ENCODE measurements around the gene CSNK2B. TPM values are rescaled to one million over a fixed set of nuclear protein-coding genes. Genes with fewer than 3 reads are reported as not detected.

The CSNK2B gene
- total RNA-seq, 2 experiments from 2014 or later, result 239 to 346 TPM

GRCh38 chr6:31654574-31655348, 11.1 kb upstream of the CSNK2B start:
- ChIA-PET CTCF (interaction anchor here (0.6 to 5.8 kb wide), 9 partner anchors 9 to 192 kb away, joined by 3 to 39 read pairs (median 3); partner anchors contain the start of genes ATP6V1G2, GPANK1 and LY6G5C), POLR2A (interaction anchor here (0.6 to 6.0 kb wide), 2 partner anchors 10 to 11 kb away, joined by 3 to 72 read pairs; partner anchors contain the start of genes CSNK2B and GPANK1)
- intact Hi-C loops (cut with DNase I, micrococcal nuclease), result loop anchor here in 1 of 2 experiments (5.0 kb wide), 3 partner anchors 457 to 543 kb away; partner anchors contain the start of genes AGPAT1 and RNF5
- Mint-ChIP-seq H3K4me3 (no peak overlapping the region), H3K27me3 (no peaks in the 10 kb centered on the region), H3K36me3 (ENCODE audit: low read depth) (peaks cover 19% of the 10 kb centered on the region), H3K9me3 (ENCODE audit: low read depth) (no peaks in the 10 kb centered on the region), H3K27ac (no peak overlapping the region), H3K4me1 (peaks cover 50% of the 10 kb centered on the region)
- DNase-seq (no peak), ATAC-seq (no peak)

DNA sequence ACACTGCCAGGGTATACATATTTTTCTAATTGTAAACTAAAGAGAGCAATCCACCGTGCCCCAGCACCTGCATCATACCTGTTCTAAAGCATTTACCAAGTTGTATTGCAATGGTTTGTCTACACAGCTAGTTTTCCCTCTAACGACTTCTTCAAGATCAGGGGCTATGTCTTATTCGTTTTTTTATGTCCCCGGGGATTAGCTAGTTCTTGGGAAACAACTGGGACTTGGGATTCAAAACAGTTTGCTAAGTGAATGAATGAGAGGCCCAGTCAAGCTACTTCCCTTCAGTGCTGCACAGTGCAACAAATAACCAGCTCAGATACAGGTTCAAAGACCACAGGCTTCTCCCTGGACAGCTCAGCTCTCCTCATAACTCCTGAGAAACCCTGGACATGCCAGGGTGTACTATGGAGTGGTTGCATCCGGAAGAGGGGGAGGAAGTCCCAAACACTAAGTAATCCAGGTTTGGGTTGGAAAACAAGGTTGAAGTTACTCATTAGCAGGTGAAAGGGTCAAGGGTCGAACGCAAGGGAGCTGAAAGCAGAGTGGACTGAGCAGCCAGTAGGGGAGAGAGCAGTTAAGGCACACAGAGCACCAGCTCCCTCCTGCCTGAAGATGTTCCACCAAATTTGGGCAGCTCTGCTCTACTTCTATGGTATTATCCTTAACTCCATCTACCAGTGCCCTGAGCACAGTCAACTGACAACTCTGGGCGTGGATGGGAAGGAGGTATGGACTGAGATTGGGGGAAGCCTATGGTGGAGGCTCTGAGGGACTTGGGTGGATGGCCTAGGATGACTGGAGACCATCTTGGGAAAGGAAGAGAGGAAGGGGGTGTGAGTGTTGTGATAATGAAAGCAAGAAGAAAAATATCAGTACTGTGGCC, 10.3 kb upstream of the CSNK2B start, which contains the start of gene APOM:
Gene APOM, plus strand, starts transcription at position 546 of the 889 bp plus-strand sequence. Its CDS starts 73 bp downstream, at position 619.
- no peaks in the 10 kb centered on the region for H3K27me3 Mint-ChIP-seq
- H3K9me3 Mint-ChIP-seq (ENCODE audit: low read depth), result no peaks in the 10 kb centered on the region
- intact Hi-C loops (cut with DNase I, micrococcal nuclease), result no loop called here
- H3K4me3 Mint-ChIP-seq, result no peak within 1 kb of the TSS
- ChIA-PET CTCF (interaction anchor here (0.7 to 5.8 kb wide), 6 partner anchors 9 to 193 kb away, joined by 3 to 39 read pairs (median 3); partner anchors contain the start of genes GPANK1 and LY6G5C), POLR2A (interaction anchor here (6.0 kb wide), 1 partner anchor 9 kb away, joined by 72 read pairs; the partner anchor contains the start of genes CSNK2B and GPANK1)
- ATAC-seq, result no peak
- peaks cover 49% of the 10 kb centered on the region for H3K4me1 Mint-ChIP-seq
- peaks cover 17% of the 10 kb centered on the region for H3K36me3 Mint-ChIP-seq (ENCODE audit: low read depth)
- H3K27ac Mint-ChIP-seq, result peak within 1 kb of the TSS; percentile 14
- no peak for DNase-seq

- ChIA-PET POLR2A (interaction anchor here (0.6 kb wide), 2 partner anchors 10 to 198 kb away, joined by 3 to 5 read pairs; no protein-coding TSS in a partner anchor), CTCF (interaction anchor here (0.7 kb wide), 1 partner anchor 130 kb away, joined by 3 read pairs; no protein-coding TSS in a partner anchor)
- ATAC-seq (no peak), DNase-seq (peak; percentile 64)
- H3K4me3 Mint-ChIP-seq, result no peak overlapping the region
- H3K9me3 Mint-ChIP-seq (ENCODE audit: low read depth), result no peaks in the 10 kb centered on the region
- H3K27ac Mint-ChIP-seq, result peak overlapping the region; percentile 93
- peaks cover 23% of the 10 kb centered on the region for H3K36me3 Mint-ChIP-seq (ENCODE audit: low read depth)
- no peaks in the 10 kb centered on the region for H3K27me3 Mint-ChIP-seq
- intact Hi-C loops (cut with DNase I, micrococcal nuclease), result no loop called here
- peaks cover 53% of the 10 kb centered on the region for H3K4me1 Mint-ChIP-seq
These were observed 8.3 kb upstream of the CSNK2B start for GRCh38 chr6:31657406-31658157.

- ATAC-seq (no peak), DNase-seq (no peak)
- intact Hi-C loops (cut with DNase I, micrococcal nuclease), result no loop called here
- POLR2A ChIA-PET, result no interaction called here
- H3K27me3 Mint-ChIP-seq, result no peaks in the 10 kb centered on the region
- peaks cover 27% of the 10 kb centered on the region for H3K36me3 Mint-ChIP-seq (ENCODE audit: low read depth)
- H3K4me3 Mint-ChIP-seq, result peak overlapping the region; percentile 88
- CTCF ChIA-PET, result interaction anchor here (0.6 kb wide), 1 partner anchor 61 kb away, joined by 4 read pairs; no protein-coding TSS in a partner anchor
- peaks cover 55% of the 10 kb centered on the region for H3K4me1 Mint-ChIP-seq
- no peaks in the 10 kb centered on the region for H3K9me3 Mint-ChIP-seq (ENCODE audit: low read depth)
- peak overlapping the region; percentile 93 for H3K27ac Mint-ChIP-seq
These were observed 7.7 kb upstream of the CSNK2B start for GRCh38 chr6:31658158-31658688.

DNA sequence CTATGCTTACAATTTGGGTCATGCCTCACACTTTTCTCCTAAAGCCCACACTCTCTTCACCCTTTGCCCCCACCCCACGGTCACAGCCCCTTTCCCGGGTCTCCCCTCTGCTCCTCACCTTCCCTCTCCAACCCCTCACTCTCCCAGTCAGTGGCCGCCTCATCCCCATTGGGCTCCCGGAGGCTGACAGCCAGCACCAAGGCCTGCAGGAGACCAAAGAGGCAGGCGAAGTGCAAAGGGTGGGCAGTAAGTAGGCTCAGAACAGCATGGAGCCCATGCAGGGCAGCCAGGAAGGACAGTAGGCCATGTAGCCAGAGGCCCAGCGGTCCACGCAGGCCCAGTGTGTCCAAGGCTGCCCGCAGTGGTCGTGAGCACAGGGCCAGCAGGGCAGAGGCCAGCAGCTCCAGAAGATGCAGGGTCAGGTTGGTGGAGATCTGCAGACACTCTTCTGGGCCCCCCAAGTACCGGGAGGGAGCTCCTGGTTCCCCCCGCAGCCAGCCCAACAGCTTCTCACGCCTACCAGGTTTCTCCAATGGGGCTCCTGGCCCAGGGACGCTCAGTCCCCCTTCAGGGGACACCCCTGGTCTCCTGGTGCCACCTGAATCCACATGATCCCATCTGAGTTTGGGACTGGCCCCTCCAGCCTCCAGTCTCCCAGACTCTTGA, 6.8 kb upstream of the CSNK2B start:
- DNase-seq (no peak), ATAC-seq (no peak)
- POLR2A ChIA-PET, result no interaction called here
- CTCF ChIA-PET, result interaction anchor here (0.6 kb wide), 1 partner anchor 137 kb away, joined by 3 read pairs; the partner anchor contains the start of gene VARS1
- Mint-ChIP-seq H3K27me3 (no peaks in the 10 kb centered on the region), H3K36me3 (ENCODE audit: low read depth) (peaks cover 36% of the 10 kb centered on the region), H3K9me3 (ENCODE audit: low read depth) (no peaks in the 10 kb centered on the region), H3K4me1 (peaks cover 61% of the 10 kb centered on the region), H3K4me3 (peak overlapping the region; percentile 88), H3K27ac (peak overlapping the region; percentile 93)
- intact Hi-C loops (cut with DNase I, micrococcal nuclease), result no loop called here

DNA sequence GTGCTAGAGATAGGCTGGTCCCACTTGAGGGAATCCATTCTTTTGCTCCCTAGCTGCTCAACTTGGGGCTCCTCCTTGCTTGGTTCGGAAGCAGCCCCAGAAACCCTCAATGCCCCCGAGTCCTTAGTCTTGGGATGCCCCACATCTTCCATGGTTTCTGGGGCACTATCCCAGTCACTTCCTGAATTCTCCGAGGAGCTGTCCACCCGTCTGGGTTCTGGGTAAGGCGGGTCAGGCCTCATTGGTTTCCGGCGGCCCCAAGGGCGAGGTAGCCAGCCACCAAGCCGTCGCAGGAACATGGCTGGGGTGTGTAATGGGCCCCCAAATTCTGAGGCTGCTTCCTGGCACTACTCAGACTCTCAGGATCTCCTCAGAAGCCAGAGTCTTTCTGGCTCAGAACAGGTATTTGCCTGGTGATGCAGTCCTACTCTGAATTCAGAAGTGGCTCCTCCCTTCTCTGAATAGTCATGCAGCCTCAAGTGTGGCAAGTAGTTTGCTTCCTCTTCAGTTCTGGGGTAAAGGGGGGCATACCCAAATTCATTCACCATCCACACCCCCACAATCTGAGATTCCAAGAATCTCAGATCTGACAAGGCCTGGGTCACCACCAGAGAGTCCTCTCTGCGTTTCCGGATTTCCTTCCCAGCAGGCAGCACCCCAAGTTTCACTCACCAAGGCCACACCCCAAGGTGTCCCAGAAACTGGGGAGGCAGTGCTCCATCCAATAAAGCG, 6.1 kb upstream of the CSNK2B start:
- Mint-ChIP-seq H3K9me3 (ENCODE audit: low read depth) (no peaks in the 10 kb centered on the region), H3K36me3 (ENCODE audit: low read depth) (peaks cover 43% of the 10 kb centered on the region), H3K27ac (peak overlapping the region; percentile 93), H3K27me3 (no peaks in the 10 kb centered on the region), H3K4me1 (peaks cover 67% of the 10 kb centered on the region), H3K4me3 (peak overlapping the region; percentile 88)
- intact Hi-C loops (cut with DNase I, micrococcal nuclease), result loop anchor here (1.0 to 10.0 kb wide), 5 partner anchors 8 to 1545 kb away; partner anchors contain the start of genes BAG6 (in 2 of the 2), HSD17B8 (in 1 of the 2), MICA (in 1 of the 2) and MRPS18B (in 1 of the 2)
- DNase-seq (peak; percentile 65), ATAC-seq (peak; percentile 61)
- ChIA-PET CTCF (interaction anchor here (0.6 to 2.6 kb wide), 4 partner anchors 9 to 171 kb away, joined by 3 to 16 read pairs (median 4); partner anchors contain the start of genes BAG6 and VARS1), POLR2A (interaction anchor here (2.3 kb wide), 1 partner anchor 7 kb away, joined by 12 read pairs; the partner anchor contains the start of gene BAG6)

DNA sequence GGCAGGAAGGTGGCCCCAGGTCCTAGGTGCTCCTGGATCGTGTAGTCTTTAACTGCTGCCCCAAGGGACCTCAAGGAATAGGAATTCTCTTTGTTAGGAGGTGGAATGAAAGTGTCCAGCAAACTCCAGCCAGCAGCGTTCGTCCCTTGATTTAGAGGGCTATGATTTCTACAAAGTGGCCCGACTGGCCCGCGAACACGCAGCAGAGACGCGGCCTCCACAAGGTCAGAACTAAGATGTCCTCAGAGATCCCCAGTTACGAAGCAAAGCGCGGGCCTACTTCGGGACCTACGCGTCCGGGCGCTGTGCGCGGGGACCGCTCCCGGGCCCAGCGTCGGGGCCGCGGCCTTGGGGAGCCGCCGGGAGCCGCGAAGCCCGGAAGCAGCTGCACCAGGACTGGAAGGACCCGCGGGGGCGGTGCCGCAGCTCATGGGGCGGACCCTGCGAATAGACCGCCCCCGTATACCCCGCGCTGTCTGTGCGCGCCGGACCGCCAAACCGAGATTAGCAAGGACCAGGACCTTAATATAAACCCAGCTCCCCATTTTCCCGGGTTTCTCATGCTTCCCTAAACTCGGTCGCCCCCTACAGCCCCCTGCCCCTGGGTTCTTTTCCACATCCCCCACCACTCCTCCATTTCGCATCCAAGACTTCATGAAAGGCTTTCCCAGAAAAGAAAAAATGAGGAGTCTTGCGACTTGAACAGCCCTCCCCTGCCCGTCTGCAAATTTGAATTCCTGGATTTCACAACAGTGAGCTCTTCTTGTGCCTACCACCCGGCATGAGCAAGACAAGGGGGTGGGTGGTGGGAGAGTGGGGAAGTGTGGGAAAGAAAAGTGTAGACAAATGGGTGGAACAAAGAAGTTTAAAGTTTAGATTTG, 5.3 kb upstream of the CSNK2B start, which contains the start of gene C6orf47:
Gene C6orf47, minus strand, starts transcription at position 398 of the 881 bp plus-strand sequence. CDS start 831 bp downstream, outside the sequence.
- no peaks in the 10 kb centered on the region for H3K9me3 Mint-ChIP-seq (ENCODE audit: low read depth)
- ChIA-PET POLR2A (interaction anchor here (0.9 to 2.3 kb wide), 2 partner anchors 8 to 119 kb away, joined by 3 to 12 read pairs; partner anchors contain the start of genes BAG6 and DDX39B), CTCF (interaction anchor here (0.6 to 2.6 kb wide), 11 partner anchors 10 to 170 kb away, joined by 3 to 16 read pairs (median 4); partner anchors contain the start of genes ATP6V1G2, BAG6 and MICB)
- H3K36me3 Mint-ChIP-seq (ENCODE audit: low read depth), result peaks cover 44% of the 10 kb centered on the region
- peak within 1 kb of the TSS; percentile 88 for H3K4me3 Mint-ChIP-seq
- DNase-seq (peak; percentile 86), ATAC-seq (peak; percentile 48)
- intact Hi-C loops (cut with DNase I, micrococcal nuclease), result loop anchor here (1.0 to 10.0 kb wide), 5 partner anchors 8 to 1544 kb away; partner anchors contain the start of genes BAG6 (in 2 of the 2), HSD17B8 (in 1 of the 2), MICA (in 1 of the 2) and MRPS18B (in 1 of the 2)
- H3K27ac Mint-ChIP-seq, result peak within 1 kb of the TSS; percentile 93
- peaks cover 64% of the 10 kb centered on the region for H3K4me1 Mint-ChIP-seq
- H3K27me3 Mint-ChIP-seq, result no peaks in the 10 kb centered on the region

Data from activated CD4-positive, alpha-beta T cell treated with anti-CD3 and anti-CD28 coated beads for 36 hours (primary cell).